ENCODE results near the gene ALOX15B. TPM values are rescaled to one million over a fixed set of nuclear protein-coding genes. Genes with fewer than 3 reads are reported as not detected.
A peak's percentile ranks its signal among the peaks of the same experiment; 100 is the strongest.

ALOX15B gene
- total and polyA plus RNA-seq, 2 experiments from 2014 or later = not detected

- Histone ChIP-seq H3K27me3 (replicated peaks; ENCODE audit: insufficient read depth) (peaks cover 6% of the 10 kb centered on the region; the same call in 1 of the 2 replicates), H4K20me1 (ENCODE audit: insufficient read depth) (no peaks in the 10 kb centered on the region), H3K79me2 (ENCODE audit: insufficient read depth) (no peaks in the 10 kb centered on the region), H3K4me3 (no peak overlapping the region), H3K4me2 (ENCODE audit: unreplicated experiment) (no peak overlapping the region), H3K9me3 (ENCODE audit: low read depth) (no peaks in the 10 kb centered on the region), H3K4me1 (ENCODE audit: insufficient read depth) (no peaks in the 10 kb centered on the region; the same call in none of the 2 replicates), H2AFZ (no peak overlapping the region), H3K9ac (no peak overlapping the region), H3K36me3 (ENCODE audit: low read depth) (no peaks in the 10 kb centered on the region), H3K27ac (no peak overlapping the region), H3K9me2 (ENCODE audit: insufficient read depth) (no peaks in the 10 kb centered on the region), H3F3A (ENCODE audit: insufficient read depth) (no peaks in the 10 kb centered on the region)
- in situ Hi-C loops (cut with MboI) = no loop called here
- WGBS, 2 experiments (ENCODE audit: low coverage in 1 of 2, low lambda C conversion rate in 2 of 2, missing lambda C conversion rate in 2 of 2) = 85 to 91% methylated on average over 13 to 14 of the region's 17 CpGs
- no peak for DNase-seq
- TF ChIP-seq EZH2phosphoT487 (IDR thresholded peaks at IDR 0.05; ENCODE audit: insufficient read depth, low read depth) (no peak), EZH2 (IDR thresholded peaks at IDR 0.05; ENCODE audit: insufficient read depth, poor library complexity, severe bottlenecking) (no peak)
Measured at GRCh38 chr17:8012996-8013640, 25.7 kb upstream of the ALOX15B start.

GRCh38 chr17:8013731-8014557, 24.9 kb upstream of the ALOX15B start:
- in situ Hi-C loops (cut with MboI) = no loop called here
- Histone ChIP-seq H3K4me3 (no peak overlapping the region), H3K27ac (no peak overlapping the region), H3K79me2 (ENCODE audit: insufficient read depth) (no peaks in the 10 kb centered on the region), H3K9me2 (ENCODE audit: insufficient read depth) (no peaks in the 10 kb centered on the region), H3K9me3 (ENCODE audit: low read depth) (no peaks in the 10 kb centered on the region), H3K9ac (no peak overlapping the region), H4K20me1 (ENCODE audit: insufficient read depth) (no peaks in the 10 kb centered on the region), H2AFZ (no peak overlapping the region), H3K36me3 (ENCODE audit: low read depth) (no peaks in the 10 kb centered on the region), H3K4me1 (ENCODE audit: insufficient read depth) (no peaks in the 10 kb centered on the region; the same call in none of the 2 replicates), H3K4me2 (ENCODE audit: unreplicated experiment) (no peak overlapping the region), H3K27me3 (replicated peaks; ENCODE audit: insufficient read depth) (peaks cover 6% of the 10 kb centered on the region; the same call in 1 of the 2 replicates), H3F3A (ENCODE audit: insufficient read depth) (no peaks in the 10 kb centered on the region)
- TF ChIP-seq EZH2 (IDR thresholded peaks at IDR 0.05; ENCODE audit: insufficient read depth, poor library complexity, severe bottlenecking) (no peak), EZH2phosphoT487 (IDR thresholded peaks at IDR 0.05; ENCODE audit: insufficient read depth, low read depth) (no peak)
- DNase-seq = no peak
- WGBS, 2 experiments (ENCODE audit: low coverage in 1 of 2, low lambda C conversion rate in 2 of 2, missing lambda C conversion rate in 2 of 2) = 77 to 84% methylated on average over 12 of the region's 12 CpGs

- DNase-seq = no peak
- H3K4me1 ChIP-seq (ENCODE audit: insufficient read depth) = peaks cover 5% of the 10 kb centered on the region
- H3K27ac ChIP-seq = no peak overlapping the region
- H3K9me3 ChIP-seq (ENCODE audit: low read depth) = no peaks in the 10 kb centered on the region
- H3K79me2 ChIP-seq (ENCODE audit: insufficient read depth) = no peaks in the 10 kb centered on the region
- no peaks in the 10 kb centered on the region for H3K9me2 ChIP-seq (ENCODE audit: insufficient read depth)
- WGBS, 2 experiments (ENCODE audit: low coverage in 1 of 2, low lambda C conversion rate in 2 of 2, missing lambda C conversion rate in 2 of 2) = 88 to 90% methylated on average over 9 of the region's 9 CpGs
- H3K27me3 ChIP-seq (replicated peaks; ENCODE audit: insufficient read depth) = peaks cover 6% of the 10 kb centered on the region; the same call in 1 of the 2 replicates
- no peaks in the 10 kb centered on the region for H4K20me1 ChIP-seq (ENCODE audit: insufficient read depth)
- no peak overlapping the region for H3K4me3 ChIP-seq
- no peak overlapping the region for H3K9ac ChIP-seq
- H2AFZ ChIP-seq = no peak overlapping the region
- H3K36me3 ChIP-seq (ENCODE audit: low read depth) = no peaks in the 10 kb centered on the region
- H3F3A ChIP-seq (ENCODE audit: insufficient read depth) = no peaks in the 10 kb centered on the region
- in situ Hi-C loops (cut with MboI) = no loop called here
- no peak for TF ChIP-seq EZH2 (IDR thresholded peaks at IDR 0.05; ENCODE audit: insufficient read depth, poor library complexity, severe bottlenecking)
- no peak for TF ChIP-seq EZH2phosphoT487 (IDR thresholded peaks at IDR 0.05; ENCODE audit: insufficient read depth, low read depth)
- no peak overlapping the region for H3K4me2 ChIP-seq (ENCODE audit: unreplicated experiment)
Measured at GRCh38 chr17:8014558-8014850, 24.4 kb upstream of the ALOX15B start.

- DNase-seq = no peak
- 65 to 90% methylated on average over 22 to 44 of the region's 44 CpGs for WGBS, 2 experiments (ENCODE audit: low coverage in 1 of 2, low lambda C conversion rate in 2 of 2, missing lambda C conversion rate in 2 of 2)
- H3K4me2 ChIP-seq (ENCODE audit: unreplicated experiment) = no peak overlapping the region
- H3K4me1 ChIP-seq (ENCODE audit: insufficient read depth) = peaks cover 9% of the 10 kb centered on the region
- H3K9ac ChIP-seq = no peak overlapping the region
- peak overlapping the region; percentile 76; the same call in 1 of the 2 replicates for H2AFZ ChIP-seq
- H3K27me3 ChIP-seq (replicated peaks; ENCODE audit: insufficient read depth) = peaks cover 6% of the 10 kb centered on the region; the same call in 1 of the 2 replicates
- no peak overlapping the region for H3K4me3 ChIP-seq
- H3F3A ChIP-seq (ENCODE audit: insufficient read depth) = no peaks in the 10 kb centered on the region
- in situ Hi-C loops (cut with MboI) = no loop called here
- no peaks in the 10 kb centered on the region for H3K79me2 ChIP-seq (ENCODE audit: insufficient read depth)
- H3K36me3 ChIP-seq (ENCODE audit: low read depth) = no peaks in the 10 kb centered on the region
- no peak overlapping the region for H3K27ac ChIP-seq
- TF ChIP-seq EZH2phosphoT487 (IDR thresholded peaks at IDR 0.05; ENCODE audit: insufficient read depth, low read depth) (no peak), EZH2 (IDR thresholded peaks at IDR 0.05; ENCODE audit: insufficient read depth, poor library complexity, severe bottlenecking) (no peak)
- H3K9me2 ChIP-seq (ENCODE audit: insufficient read depth) = no peaks in the 10 kb centered on the region
- no peaks in the 10 kb centered on the region for H4K20me1 ChIP-seq (ENCODE audit: insufficient read depth)
- H3K9me3 ChIP-seq (ENCODE audit: low read depth) = no peaks in the 10 kb centered on the region
Measured at GRCh38 chr17:8015236-8015956, 23.5 kb upstream of the ALOX15B start.
